OCI-LY7 (cell line): ENCODE data around the gene HDAC10. TPM values are rescaled to one million over a fixed set of nuclear protein-coding genes. Genes with fewer than 3 reads are reported as not detected.

Source experiments
- BruUV-seq: library from RNA; stranded (reverse); fragments of 400-500 nt; replicated peaks from 2 replicates; lab custom pipeline; 2021; lab: Mats Ljungman, UMichigan
- CTCF ChIA-PET: fragments of 300-600 bp; sonication (Branson Sonifier 250); formaldehyde crosslinking; loops from one replicate; lab custom pipeline; 2022; ENCODE audit warnings: antibody characterized with exemption; ENCODE audit not compliant: unreplicated experiment; lab: Charles Lee
- POLR2A ChIA-PET: fragments of 300-600 bp; sonication (Branson Sonifier 250); formaldehyde crosslinking; loops from one replicate; lab custom pipeline; 2022; ENCODE audit warnings: antibody characterized with exemption; lab: Charles Lee
- DNase-seq: peaks from one replicate; pipeline ENCODE4 v3.0.0-alpha.2; 2015; ENCODE audit warnings: low spot score
- H2AFZ ChIP-seq: fragments of 200-600 bp; sonication (generic), shearing (Covaris generic); 2 replicates; pipeline ENCODE4 v1.6.1; 2014; ENCODE audit warnings: mild to moderate bottlenecking, antibody characterized with exemption, low read length, moderate library complexity
- H3K27ac ChIP-seq: fragments of 200-600 bp; sonication (generic); 2 replicates; pipeline ENCODE4 v1.5.1; 2014; ENCODE audit warnings: mixed run types, low read depth, mild to moderate bottlenecking, moderate library complexity, low read length, inconsistent platforms; ENCODE audit not compliant: poor library complexity, severe bottlenecking
- H3K36me3 ChIP-seq: fragments of 200-600 bp; sonication (generic); 2 replicates; pipeline ENCODE4 v1.6.1; 2014; ENCODE audit warnings: mild to moderate bottlenecking, antibody characterized with exemption, low read length, moderate library complexity, mixed read lengths; ENCODE audit not compliant: insufficient read depth
- H3K4me1 ChIP-seq: fragments of 200-600 bp; sonication (generic); 2 replicates; pipeline ENCODE4 v1.5.1; 2014; ENCODE audit warnings: mild to moderate bottlenecking, low read length; ENCODE audit not compliant: insufficient read depth, poor library complexity, severe bottlenecking
- H3K4me2 ChIP-seq: fragments of 200-600 bp; sonication (generic); 2 replicates; pipeline ENCODE4 v1.6.1; 2014; ENCODE audit warnings: mild to moderate bottlenecking, low read length
- H3K4me3 ChIP-seq: fragments of 200-600 bp; sonication (generic); 2 replicates; pipeline ENCODE4 v1.5.1; 2014; ENCODE audit warnings: mild to moderate bottlenecking, low read depth, low read length; ENCODE audit not compliant: poor library complexity, severe bottlenecking
- H3K79me2 ChIP-seq: fragments of 200-600 bp; sonication (generic); 2 replicates; pipeline ENCODE4 v1.6.1; 2016; ENCODE audit warnings: low read depth, mild to moderate bottlenecking, low read length, moderate library complexity, mixed read lengths; ENCODE audit not compliant: insufficient read depth
- H3K9me2 ChIP-seq: fragments of 200-600 bp; sonication (generic); 2 replicates; pipeline ENCODE4 v1.6.1; 2016; ENCODE audit warnings: mild to moderate bottlenecking, low read length, mixed read lengths; ENCODE audit not compliant: insufficient read depth
- H3K9me3 ChIP-seq: fragments of 200-600 bp; sonication (generic); 2 replicates; pipeline ENCODE4 v1.6.1; 2014; ENCODE audit warnings: mild to moderate bottlenecking, mixed run types, low read length, mixed read lengths
- H4K20me1 ChIP-seq: fragments of 200-600 bp; sonication (generic); 2 replicates; pipeline ENCODE4 v1.6.1; 2014; ENCODE audit warnings: mild to moderate bottlenecking, antibody characterized with exemption, low read length, moderate library complexity, mixed read lengths; ENCODE audit not compliant: insufficient read depth
- CTCF ChIP-seq: fragments of 200-600 bp; sonication (generic); conservative IDR thresholded peaks from 2 replicates; pipeline ENCODE4 v1.5.1; 2014; ENCODE audit warnings: mild to moderate bottlenecking, antibody characterized with exemption, low read length, moderate library complexity, mixed read lengths
- EZH2phosphoT487 ChIP-seq: fragments of 200-600 bp; sonication (generic); IDR thresholded peaks from 2 replicates; pipeline ENCODE4 v1.6.1; 2018; ENCODE audit warnings: low read depth, borderline replicate concordance, mild to moderate bottlenecking, mixed run types, antibody characterized with exemption, low read length, moderate library complexity, mixed read lengths
- intact Hi-C: fragments of 100-400 bp; cut with micrococcal nuclease; formaldehyde crosslinking; loops from one replicate; pipeline ENCODE4 v1.10.0; 2022; ENCODE audit not compliant: unreplicated experiment
- total RNA-seq, 2 experiments: library from RNA; depleted of rRNA in 1 of 2; stranded (reverse); fragments of >200 nt in 1 of 2; shearing (Covaris generic) in 1 of 2; gene quantifications; 2 replicates each; pipeline ENCODE4 v1.2.3, GENCODE V29; 2014 to 2022

The HDAC10 gene
- total RNA-seq, 2 experiments from 2014 or later = 49.4 to 74.9 TPM

- Histone ChIP-seq H4K20me1 (no peaks in the 10 kb centered on the region), H3K9me2 (no peaks in the 10 kb centered on the region), H3K9me3 (no peaks in the 10 kb centered on the region), H3K79me2 (peaks cover 15% of the 10 kb centered on the region), H2AFZ (no peak overlapping the region), H3K4me2 (peak overlapping the region; percentile 83), H3K36me3 (peaks cover under 1% of the 10 kb centered on the region; the same call in 1 of the 2 replicates), H3K27ac (peak overlapping the region; percentile 63), H3K4me3 (no peak overlapping the region), H3K4me1 (peaks cover 30% of the 10 kb centered on the region)
- no TSS peak for BruUV-seq
- no peak for TF ChIP-seq EZH2phosphoT487
- no peak for TF ChIP-seq CTCF
- intact Hi-C loops = no loop called here
- no peak for DNase-seq
- CTCF ChIA-PET = interaction anchor here (0.6 kb wide), 1 partner anchor 58 kb away, joined by 3 read pairs; no protein-coding TSS in a partner anchor
- POLR2A ChIA-PET = no interaction called here
These were observed 12.0 kb upstream of the HDAC10 start for GRCh38 chr22:50262973-50263617.

GRCh38 chr22:50262460-50262911, 11.4 kb upstream of the HDAC10 start:
- POLR2A ChIA-PET = no interaction called here
- peak; percentile 68 for DNase-seq
- intact Hi-C loops = no loop called here
- H3K36me3 ChIP-seq = peaks cover 7% of the 10 kb centered on the region; the same call in 1 of the 2 replicates
- no TSS peak for BruUV-seq
- H4K20me1 ChIP-seq = no peaks in the 10 kb centered on the region
- H3K9me3 ChIP-seq = no peaks in the 10 kb centered on the region
- peaks cover 25% of the 10 kb centered on the region for H3K4me1 ChIP-seq
- H3K9me2 ChIP-seq = no peaks in the 10 kb centered on the region
- TF ChIP-seq EZH2phosphoT487 (no peak), CTCF (no peak)
- CTCF ChIA-PET = interaction anchor here (0.6 kb wide), 1 partner anchor 14 kb away, joined by 6 read pairs; no protein-coding TSS in a partner anchor
- H3K4me3 ChIP-seq = peak overlapping the region; percentile 83
- peak overlapping the region; percentile 63 for H3K27ac ChIP-seq
- H3K4me2 ChIP-seq = peak overlapping the region; percentile 83
- H2AFZ ChIP-seq = no peak overlapping the region
- H3K79me2 ChIP-seq = peaks cover 15% of the 10 kb centered on the region
